ENCODE measurements around the gene PTPRO. TPM values are rescaled to one million over a fixed set of nuclear protein-coding genes. Genes with fewer than 3 reads are reported as not detected.

Gene PTPRO
- total RNA-seq, 1 donor from 2014 or later = 0.24 TPM

DNA sequence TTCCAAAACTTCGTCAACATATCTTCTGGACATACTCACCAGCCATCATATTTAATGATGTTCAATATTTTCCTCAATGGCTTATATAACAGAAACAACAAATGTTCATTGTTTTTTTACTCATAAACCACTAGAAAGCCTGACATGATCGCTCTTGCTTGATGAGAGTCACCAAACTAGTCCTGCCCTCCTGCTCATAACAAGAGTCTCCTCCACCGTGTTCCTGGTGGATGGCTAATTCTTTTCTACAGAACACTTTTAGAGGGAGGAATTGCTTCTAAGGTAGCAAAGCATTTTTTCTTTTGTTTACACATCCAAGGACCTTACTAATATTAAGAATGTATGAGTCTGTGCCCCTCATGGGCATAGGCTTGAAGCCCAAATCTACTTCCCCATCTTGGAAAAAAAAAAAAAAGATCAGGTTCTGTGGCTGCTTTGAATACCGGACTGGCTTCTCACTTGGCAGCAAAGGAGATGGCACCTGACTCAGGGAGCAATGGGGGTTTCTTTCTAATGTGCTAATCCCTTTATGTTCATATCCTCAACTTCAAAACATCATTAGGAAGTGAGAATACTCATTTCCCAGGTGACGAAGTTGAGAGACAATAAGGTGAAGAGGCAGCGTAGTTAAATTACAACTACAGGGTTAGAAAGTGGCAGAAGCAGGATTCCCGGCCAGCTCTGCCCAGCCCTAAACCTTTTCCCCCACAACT is 278.1 kb downstream of the PTPRO start:
- Mint-ChIP-seq H3K27me3 (peaks cover 2% of the 10 kb centered on the region), H3K4me1 (ENCODE audit: low read depth) (peaks cover 3% of the 10 kb centered on the region), H3K27ac (no peak overlapping the region), H3K9me3 (ENCODE audit: low read depth) (no peaks in the 10 kb centered on the region), H3K4me3 (ENCODE audit: low read depth) (no peak overlapping the region), H3K36me3 (ENCODE audit: insufficient read depth) (no peaks in the 10 kb centered on the region)
- no peak for DNase-seq (ENCODE audit: low spot score, unreplicated experiment)
- no peak for TF ChIP-seq CTCF (IDR thresholded peaks at IDR 0.05; ENCODE audit: unreplicated experiment)

DNA sequence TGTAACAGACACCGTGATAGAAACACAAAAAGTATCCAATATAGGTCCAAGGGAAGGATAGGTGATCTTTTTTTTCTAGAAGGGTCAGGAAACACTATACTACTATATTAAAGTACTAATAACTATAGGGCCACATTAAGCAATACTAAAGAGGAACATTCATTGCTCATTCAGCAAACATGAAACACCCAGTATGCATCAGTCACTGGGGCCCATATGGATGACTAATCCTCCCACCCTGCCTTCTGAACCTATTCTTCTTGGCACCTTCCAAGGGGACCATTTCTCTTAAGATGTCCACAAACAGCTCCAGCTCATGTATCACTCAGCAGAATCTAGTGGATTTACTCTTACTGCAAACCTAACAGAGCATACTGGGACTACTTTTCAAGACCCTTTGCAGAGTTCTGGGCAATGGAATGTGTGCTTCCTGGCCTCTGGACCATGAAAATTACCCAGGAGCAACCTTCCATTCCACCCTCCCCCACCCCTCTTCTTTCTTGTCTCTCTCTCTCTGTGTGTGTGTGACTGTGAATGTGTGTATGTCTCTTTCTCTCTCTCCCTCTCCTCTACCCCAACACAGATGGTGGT is 279.0 kb downstream of the PTPRO start:
- DNase-seq (ENCODE audit: low spot score, unreplicated experiment) = no peak
- Mint-ChIP-seq H3K27me3 (peaks cover 2% of the 10 kb centered on the region), H3K4me1 (ENCODE audit: low read depth) (peaks cover 3% of the 10 kb centered on the region), H3K27ac (peak overlapping the region; percentile 26), H3K9me3 (ENCODE audit: low read depth) (no peaks in the 10 kb centered on the region), H3K36me3 (ENCODE audit: insufficient read depth) (no peaks in the 10 kb centered on the region), H3K4me3 (ENCODE audit: low read depth) (no peak overlapping the region)
- no peak for TF ChIP-seq CTCF (IDR thresholded peaks at IDR 0.05; ENCODE audit: unreplicated experiment)

GRCh38 chr12:15602051-15602672 is 279.9 kb downstream of the PTPRO start:
- H3K27me3 Mint-ChIP-seq = peaks cover 2% of the 10 kb centered on the region
- H3K36me3 Mint-ChIP-seq (ENCODE audit: insufficient read depth) = no peaks in the 10 kb centered on the region
- no peaks in the 10 kb centered on the region for H3K9me3 Mint-ChIP-seq (ENCODE audit: low read depth)
- DNase-seq (ENCODE audit: low spot score, unreplicated experiment) = no peak
- no peak overlapping the region for H3K27ac Mint-ChIP-seq
- peaks cover 3% of the 10 kb centered on the region for H3K4me1 Mint-ChIP-seq (ENCODE audit: low read depth)
- no peak for TF ChIP-seq CTCF (IDR thresholded peaks at IDR 0.05; ENCODE audit: unreplicated experiment)
- no peak overlapping the region for H3K4me3 Mint-ChIP-seq (ENCODE audit: low read depth)

DNA sequence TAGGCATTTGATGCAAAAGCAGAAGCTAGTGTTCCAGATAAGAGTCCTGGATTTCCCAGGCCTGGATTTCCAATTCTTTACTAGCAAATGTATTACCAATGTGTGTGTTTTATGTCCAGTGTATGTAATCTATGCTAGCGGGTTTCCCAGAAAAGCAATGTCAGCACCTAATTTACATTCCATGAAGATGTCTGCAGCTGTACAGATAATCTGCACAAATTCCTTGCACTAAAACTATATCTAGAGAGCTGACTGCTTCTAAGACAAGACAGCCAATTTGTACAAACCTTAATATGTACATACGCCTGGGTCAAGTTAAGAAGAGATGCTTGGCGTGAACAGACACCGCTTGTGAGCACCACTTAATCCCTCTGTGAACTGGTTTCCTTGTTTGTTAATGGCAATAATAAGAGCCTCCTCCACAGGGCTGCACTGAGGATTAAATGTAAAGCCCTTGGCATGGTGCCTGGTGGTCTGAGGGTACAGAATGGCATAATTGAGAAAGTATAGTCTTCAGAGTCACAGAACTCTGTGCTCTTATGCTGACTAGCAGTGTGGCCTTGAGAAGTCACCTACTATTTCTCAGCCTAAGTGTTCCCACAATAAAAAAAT is 281.3 kb downstream of the PTPRO start:
- DNase-seq (ENCODE audit: low spot score, unreplicated experiment) = no peak
- Mint-ChIP-seq H3K9me3 (ENCODE audit: low read depth) (no peaks in the 10 kb centered on the region), H3K27ac (no peak overlapping the region), H3K4me3 (ENCODE audit: low read depth) (no peak overlapping the region), H3K27me3 (peaks cover 2% of the 10 kb centered on the region), H3K4me1 (ENCODE audit: low read depth) (peaks cover 3% of the 10 kb centered on the region), H3K36me3 (ENCODE audit: insufficient read depth) (no peaks in the 10 kb centered on the region)
- no peak for TF ChIP-seq CTCF (IDR thresholded peaks at IDR 0.05; ENCODE audit: unreplicated experiment)

- no peak for DNase-seq (ENCODE audit: low spot score, unreplicated experiment)
- peaks cover 3% of the 10 kb centered on the region for H3K4me1 Mint-ChIP-seq (ENCODE audit: low read depth)
- no peaks in the 10 kb centered on the region for H3K36me3 Mint-ChIP-seq (ENCODE audit: insufficient read depth)
- no peaks in the 10 kb centered on the region for H3K9me3 Mint-ChIP-seq (ENCODE audit: low read depth)
- no peak for TF ChIP-seq CTCF (IDR thresholded peaks at IDR 0.05; ENCODE audit: unreplicated experiment)
- H3K27ac Mint-ChIP-seq = no peak overlapping the region
- no peak overlapping the region for H3K4me3 Mint-ChIP-seq (ENCODE audit: low read depth)
- peaks cover 2% of the 10 kb centered on the region for H3K27me3 Mint-ChIP-seq
Observed at GRCh38 chr12:15605881-15606590, 283.7 kb downstream of the PTPRO start.

Measured in progenitor cell of endocrine pancreas (in vitro differentiated cells).